ENCODE measurements around the gene USP46.

- TF ChIP-seq CTCF (IDR thresholded peaks at IDR 0.05; ENCODE audit: poor library complexity) = no peak
- TF ChIP-seq EZH2phosphoT487 (IDR thresholded peaks at IDR 0.05; ENCODE audit: low read depth, severe bottlenecking, unreplicated experiment) = no peak
- no peak for TF ChIP-seq EZH2 (IDR thresholded peaks at IDR 0.05; ENCODE audit: borderline replicate concordance)
Measured at GRCh38 chr4:52606726-52607125, 52.4 kb downstream of the USP46 start.

All from hepatocyte (in vitro differentiated cells).